ENCODE results near the gene EFCC1. TPM values are rescaled to one million over a fixed set of nuclear protein-coding genes. Genes with fewer than 3 reads are reported as not detected.

Gene EFCC1
- total RNA-seq, 1 experiment from 2014 or later: 0.24 TPM

DNA sequence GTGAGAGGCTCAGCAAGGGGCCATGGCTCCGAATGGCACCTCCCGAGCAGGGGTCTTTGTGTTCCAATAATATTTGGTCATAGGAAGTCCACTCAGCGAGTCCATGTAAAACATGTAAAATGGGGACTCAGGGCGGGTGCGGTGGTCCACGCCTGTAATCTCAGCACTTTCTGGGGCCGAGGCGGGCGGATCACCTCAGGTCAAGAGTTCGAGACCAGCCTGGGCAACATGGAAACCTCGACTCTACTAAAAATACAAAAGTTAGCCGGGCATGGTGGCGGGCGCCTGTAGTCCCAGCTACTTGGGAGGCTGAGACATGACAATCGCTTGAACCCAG lies 26.4 kb downstream of the EFCC1 start:
- intact Hi-C loops (cut with micrococcal nuclease; ENCODE audit: unreplicated experiment): no loop called here
- ChIA-PET CTCF (interaction anchor here (0.6 to 1.9 kb wide), 8 partner anchors 11 to 218 kb away, joined by 4 to 26 read pairs (median 6); no protein-coding TSS in a partner anchor), POLR2A (ENCODE audit: unreplicated experiment) (interaction anchor here (0.6 kb wide), 2 partner anchors 287 to 777 kb away, joined by 3 read pairs; no protein-coding TSS in a partner anchor)
- DNase-seq: no peak
- no peaks in the 10 kb centered on the region for H4K20me1 ChIP-seq (ENCODE audit: insufficient read depth)
- H3K4me2 ChIP-seq: peak overlapping the region; percentile 80
- BruUV-seq (replicated peaks): no TSS peak
- no peaks in the 10 kb centered on the region for H3K9me3 ChIP-seq (ENCODE audit: insufficient read depth, low read depth)
- no peaks in the 10 kb centered on the region for H3F3A ChIP-seq (ENCODE audit: insufficient read depth, low read depth)
- H2AFZ ChIP-seq: peak overlapping the region; percentile 83
- peak overlapping the region; percentile 50; the same call in 1 of the 2 replicates for H3K4me3 ChIP-seq
- H3K79me2 ChIP-seq (ENCODE audit: low read depth): no peaks in the 10 kb centered on the region
- H3K27me3 ChIP-seq (ENCODE audit: insufficient read depth, low read depth): no peaks in the 10 kb centered on the region
- H3K9me2 ChIP-seq (ENCODE audit: insufficient read depth): no peaks in the 10 kb centered on the region
- H3K36me3 ChIP-seq (ENCODE audit: low read depth): no peaks in the 10 kb centered on the region
- TF ChIP-seq, protein P1, sequence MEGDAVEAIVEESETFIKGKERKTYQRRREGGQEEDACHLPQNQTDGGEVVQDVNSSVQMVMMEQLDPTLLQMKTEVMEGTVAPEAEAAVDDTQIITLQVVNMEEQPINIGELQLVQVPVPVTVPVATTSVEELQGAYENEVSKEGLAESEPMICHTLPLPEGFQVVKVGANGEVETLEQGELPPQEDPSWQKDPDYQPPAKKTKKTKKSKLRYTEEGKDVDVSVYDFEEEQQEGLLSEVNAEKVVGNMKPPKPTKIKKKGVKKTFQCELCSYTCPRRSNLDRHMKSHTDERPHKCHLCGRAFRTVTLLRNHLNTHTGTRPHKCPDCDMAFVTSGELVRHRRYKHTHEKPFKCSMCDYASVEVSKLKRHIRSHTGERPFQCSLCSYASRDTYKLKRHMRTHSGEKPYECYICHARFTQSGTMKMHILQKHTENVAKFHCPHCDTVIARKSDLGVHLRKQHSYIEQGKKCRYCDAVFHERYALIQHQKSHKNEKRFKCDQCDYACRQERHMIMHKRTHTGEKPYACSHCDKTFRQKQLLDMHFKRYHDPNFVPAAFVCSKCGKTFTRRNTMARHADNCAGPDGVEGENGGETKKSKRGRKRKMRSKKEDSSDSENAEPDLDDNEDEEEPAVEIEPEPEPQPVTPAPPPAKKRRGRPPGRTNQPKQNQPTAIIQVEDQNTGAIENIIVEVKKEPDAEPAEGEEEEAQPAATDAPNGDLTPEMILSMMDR (conservative IDR thresholded peaks at IDR 0.05): 0 out of 2 replicates have a peak, but pooled peaks have one; percentile 31
- no peak for TF ChIP-seq EZH2 (IDR thresholded peaks at IDR 0.05; ENCODE audit: low read depth)
- no peak overlapping the region for H3K27ac ChIP-seq
- H3K4me1 ChIP-seq (replicated peaks; ENCODE audit: insufficient read depth): 0 out of 2 replicates have a peak, but pooled peaks cover 4% of the 10 kb centered on the region

- intact Hi-C loops (cut with micrococcal nuclease; ENCODE audit: unreplicated experiment): no loop called here
- TF ChIP-seq EZH2 (IDR thresholded peaks at IDR 0.05; ENCODE audit: low read depth): no peak
- TF ChIP-seq, protein P1 (conservative IDR thresholded peaks at IDR 0.05): no peak
- H3K9me2 ChIP-seq (ENCODE audit: insufficient read depth): no peaks in the 10 kb centered on the region
- CTCF ChIA-PET: no interaction called here
- H3K4me3 ChIP-seq: no peak overlapping the region
- POLR2A ChIA-PET (ENCODE audit: unreplicated experiment): no interaction called here
- H3K4me2 ChIP-seq: no peak overlapping the region
- H3F3A ChIP-seq (ENCODE audit: insufficient read depth, low read depth): no peaks in the 10 kb centered on the region
- H3K27me3 ChIP-seq (ENCODE audit: insufficient read depth, low read depth): no peaks in the 10 kb centered on the region
- no TSS peak for BruUV-seq (replicated peaks)
- H3K4me1 ChIP-seq (replicated peaks; ENCODE audit: insufficient read depth): 0 out of 2 replicates have a peak, but pooled peaks cover 4% of the 10 kb centered on the region
- H3K79me2 ChIP-seq (ENCODE audit: low read depth): no peaks in the 10 kb centered on the region
- no peak for DNase-seq
- H4K20me1 ChIP-seq (ENCODE audit: insufficient read depth): no peaks in the 10 kb centered on the region
- no peak overlapping the region for H3K27ac ChIP-seq
- no peaks in the 10 kb centered on the region for H3K36me3 ChIP-seq (ENCODE audit: low read depth)
- H3K9me3 ChIP-seq (ENCODE audit: insufficient read depth, low read depth): no peaks in the 10 kb centered on the region
- no peak overlapping the region for H2AFZ ChIP-seq
Observed at GRCh38 chr3:129028866-129029265, 27.8 kb downstream of the EFCC1 start.

GRCh38 chr3:129030611-129031010 lies 29.5 kb downstream of the EFCC1 start:
- intact Hi-C loops (cut with micrococcal nuclease; ENCODE audit: unreplicated experiment): no loop called here
- CTCF ChIA-PET: no interaction called here

More at GRCh38 chr3:129030611-129031010, 29.5 kb downstream of the EFCC1 start:
- Histone ChIP-seq H3K79me2 (ENCODE audit: low read depth) (no peaks in the 10 kb centered on the region), H3K4me3 (no peak overlapping the region), H3K27ac (no peak overlapping the region), H3K36me3 (ENCODE audit: low read depth) (no peaks in the 10 kb centered on the region), H3K9me2 (ENCODE audit: insufficient read depth) (no peaks in the 10 kb centered on the region), H3K4me1 (replicated peaks; ENCODE audit: insufficient read depth) (0 out of 2 replicates have a peak, but pooled peaks cover 4% of the 10 kb centered on the region), H4K20me1 (ENCODE audit: insufficient read depth) (no peaks in the 10 kb centered on the region), H3F3A (ENCODE audit: insufficient read depth, low read depth) (no peaks in the 10 kb centered on the region), H3K27me3 (ENCODE audit: insufficient read depth, low read depth) (no peaks in the 10 kb centered on the region), H2AFZ (no peak overlapping the region), H3K9me3 (ENCODE audit: insufficient read depth, low read depth) (no peaks in the 10 kb centered on the region), H3K4me2 (no peak overlapping the region)
- DNase-seq: no peak
- BruUV-seq (replicated peaks): no TSS peak
- TF ChIP-seq, protein P1 (conservative IDR thresholded peaks at IDR 0.05): no peak
- no peak for TF ChIP-seq EZH2 (IDR thresholded peaks at IDR 0.05; ENCODE audit: low read depth)
- POLR2A ChIA-PET (ENCODE audit: unreplicated experiment): interaction anchor here (0.5 kb wide), 1 partner anchor 37 kb away, joined by 3 read pairs; no protein-coding TSS in a partner anchor

All from PC-9 (cell line).